Measurements from ENCODE around the gene NAV2. TPM values are rescaled to one million over a fixed set of nuclear protein-coding genes. Genes with fewer than 3 reads are reported as not detected.
"Not testable (repeated sequence)": the region's sequence is repeated elsewhere in the genome, so short reads cannot be mapped to it uniquely, and the experiment has no call there.

Gene NAV2
- polyA plus RNA-seq, 3 donors from 2014 or later, result 0.66 TPM; not detected in 2

DNA sequence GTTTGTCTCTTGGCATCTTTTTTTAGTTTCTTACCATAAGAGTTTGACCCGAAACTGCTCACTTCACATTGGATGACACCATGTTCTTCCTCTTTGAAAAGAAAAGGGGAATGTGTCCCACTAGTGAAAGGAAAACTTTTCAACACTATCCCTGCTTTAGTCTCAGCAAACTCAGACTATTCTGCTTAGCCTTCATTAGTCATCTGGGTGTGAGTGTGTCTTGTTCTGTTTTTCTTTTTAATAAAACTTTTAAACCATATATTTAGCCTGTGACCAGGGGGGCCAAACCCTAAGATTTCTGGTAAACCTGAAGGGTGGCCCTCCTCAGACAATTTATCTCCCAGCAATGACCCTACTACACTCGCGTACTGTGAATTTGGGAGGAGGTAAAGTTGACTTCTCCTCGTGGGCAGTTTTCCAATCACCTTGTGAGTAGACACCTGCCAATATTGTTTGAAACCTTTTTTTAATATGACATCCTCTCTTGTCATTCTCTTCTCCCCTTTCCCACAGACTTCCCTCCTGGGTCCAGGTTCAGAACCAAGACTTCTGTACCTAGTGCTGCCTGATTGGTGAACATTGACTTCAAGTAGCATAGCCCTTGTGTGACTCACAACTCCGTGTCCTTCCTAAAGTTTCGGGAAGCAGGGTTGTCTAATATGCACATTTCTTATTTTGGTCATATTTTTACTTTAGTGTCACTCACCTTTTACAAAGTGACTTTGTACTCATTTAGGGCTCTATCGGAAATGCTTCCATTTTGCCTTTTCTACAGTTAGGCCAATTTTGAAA lies 407.7 kb downstream of the NAV2 start:
- peaks cover 2 to 4% (median 2%) of the 10 kb centered on the region in 3 donors for H3K27me3 Mint-ChIP-seq (ENCODE audit: low read depth in 3 of 3)
- H3K27ac Mint-ChIP-seq, result no peak overlapping the region
- H3K4me3 Mint-ChIP-seq, result no peak overlapping the region
- DNase-seq, result no peak
- H3K36me3 Mint-ChIP-seq, result peaks cover 0 to 3% (median 0%) of the 10 kb centered on the region in 3 donors
- no peaks in the 10 kb centered on the region for H3K4me1 Mint-ChIP-seq
- no peaks in the 10 kb centered on the region for H3K9me3 Mint-ChIP-seq

DNA sequence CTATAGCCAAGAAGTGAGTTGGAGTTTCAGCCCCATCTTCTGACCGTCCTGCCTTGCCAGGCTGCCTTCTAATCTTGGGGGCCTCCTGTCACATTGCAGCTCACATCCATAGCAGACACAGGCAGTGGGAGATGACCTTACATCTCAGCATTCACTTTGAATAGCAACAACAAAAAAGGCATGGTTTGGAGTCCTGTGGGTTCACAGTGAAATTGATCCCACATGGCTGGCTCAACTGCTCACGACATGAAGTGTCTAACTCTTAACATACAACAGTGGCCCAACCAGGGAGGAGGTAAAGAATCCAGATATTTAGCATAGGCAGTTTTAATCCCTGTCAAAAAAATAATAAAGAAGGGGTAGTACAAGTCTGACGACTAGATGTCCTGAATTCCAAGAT lies 409.5 kb downstream of the NAV2 start:
- H3K36me3 Mint-ChIP-seq, result peaks cover 0 to 3% (median 0%) of the 10 kb centered on the region in 3 donors
- H3K9me3 Mint-ChIP-seq, result no peaks in the 10 kb centered on the region
- no peak overlapping the region for H3K27ac Mint-ChIP-seq
- H3K4me3 Mint-ChIP-seq, result no peak overlapping the region
- peaks cover 2 to 4% (median 4%) of the 10 kb centered on the region in 3 donors for H3K27me3 Mint-ChIP-seq (ENCODE audit: low read depth in 3 of 3)
- no peak for DNase-seq
- H3K4me1 Mint-ChIP-seq, result no peaks in the 10 kb centered on the region

DNA sequence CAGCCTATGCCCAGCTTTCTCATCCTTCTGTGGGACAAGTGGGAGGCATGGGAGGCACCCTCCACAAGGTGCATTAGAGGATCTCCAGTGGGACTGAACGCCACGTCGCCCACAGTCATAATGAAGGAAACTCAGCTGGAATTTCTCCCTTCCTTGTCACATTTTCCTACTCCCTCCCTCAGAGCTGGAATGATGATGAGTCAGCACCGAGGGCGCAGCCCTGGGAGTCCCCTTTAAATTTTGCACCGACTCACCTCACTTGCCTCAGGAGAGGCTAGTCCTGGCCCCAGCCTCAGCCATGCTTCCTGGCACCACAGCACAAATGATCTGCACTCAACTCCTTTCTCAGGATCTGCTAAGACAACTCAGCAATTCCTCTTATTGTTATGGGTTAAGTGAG lies 413.3 kb downstream of the NAV2 start:
- H3K4me3 Mint-ChIP-seq, result no peak overlapping the region
- no peaks in the 10 kb centered on the region for H3K36me3 Mint-ChIP-seq
- no peak overlapping the region for H3K27ac Mint-ChIP-seq
- no peaks in the 10 kb centered on the region for H3K4me1 Mint-ChIP-seq
- no peaks in the 10 kb centered on the region for H3K9me3 Mint-ChIP-seq
- peaks cover 0 to 9% (median 4%) of the 10 kb centered on the region in 3 donors for H3K27me3 Mint-ChIP-seq (ENCODE audit: low read depth in 3 of 3)
- no peak for DNase-seq

DNA sequence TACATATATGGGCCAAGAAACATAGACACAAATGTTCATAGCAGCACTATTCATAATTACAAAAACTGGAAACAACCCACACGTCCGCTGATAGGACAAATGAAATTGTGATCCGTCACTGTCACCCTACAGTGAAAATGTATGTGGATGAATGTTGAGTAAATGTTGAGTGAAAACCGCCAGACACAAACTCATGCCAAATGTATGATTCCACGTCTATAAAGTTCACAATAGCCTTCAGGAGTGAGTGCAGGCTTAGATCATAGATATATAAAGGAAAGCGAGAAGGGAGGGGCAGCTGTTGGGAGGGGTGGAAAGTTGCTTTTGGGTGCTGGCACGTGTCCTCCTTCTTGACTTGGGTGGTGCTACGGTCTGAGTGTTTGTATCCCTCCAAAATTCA lies 414.1 kb downstream of the NAV2 start:
- H3K27ac Mint-ChIP-seq, result no peak overlapping the region
- H3K4me3 Mint-ChIP-seq, result no peak overlapping the region
- peaks cover 1 to 3% of the 10 kb centered on the region in 2 donors for H3K4me1 Mint-ChIP-seq
- DNase-seq, result no peak
- no peaks in the 10 kb centered on the region for H3K36me3 Mint-ChIP-seq
- H3K9me3 Mint-ChIP-seq, result no peaks in the 10 kb centered on the region
- H3K27me3 Mint-ChIP-seq (ENCODE audit: low read depth in 3 of 3), result peaks cover 0 to 9% (median 2%) of the 10 kb centered on the region in 3 donors

DNA sequence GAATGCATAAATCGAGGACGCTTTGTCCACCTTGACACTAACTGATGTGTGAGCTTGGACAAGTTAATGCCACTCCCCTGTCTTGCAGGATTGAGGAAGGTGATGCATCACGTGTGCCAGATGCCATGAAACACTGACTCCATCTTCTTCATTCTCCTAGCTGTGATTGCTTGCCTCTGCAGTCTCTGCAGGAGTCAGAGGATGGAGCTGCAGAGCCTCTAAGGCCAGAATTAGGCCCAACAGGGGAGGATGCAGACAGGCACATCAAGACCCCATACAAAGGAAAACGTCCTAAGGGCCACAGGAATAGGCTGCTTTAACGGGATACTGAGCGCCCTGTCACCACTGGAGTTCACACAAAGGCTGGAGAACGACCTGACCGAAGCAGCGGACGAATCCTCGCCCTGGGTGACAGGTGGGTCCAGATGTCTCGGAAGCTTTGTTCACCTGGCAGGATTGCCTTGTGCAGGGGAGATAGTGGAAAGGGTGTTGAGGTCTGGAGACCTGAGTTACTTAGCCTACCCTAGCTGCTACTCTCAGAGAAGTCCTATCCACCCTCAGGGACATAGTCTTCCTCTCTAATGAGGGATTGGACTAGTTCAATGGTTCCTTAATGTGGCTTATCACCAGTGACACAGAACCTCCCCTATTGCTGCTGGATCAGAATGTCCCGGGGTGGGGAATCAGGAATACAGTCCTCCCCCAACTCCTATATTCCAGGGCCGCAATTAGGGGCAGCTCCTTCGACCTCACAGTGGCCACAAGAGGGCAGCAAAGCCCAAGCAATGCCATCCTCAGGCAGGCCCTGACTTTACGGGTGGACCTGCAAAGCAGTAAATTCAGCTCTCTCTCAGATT lies 415.3 kb downstream of the NAV2 start:
- Mint-ChIP-seq H3K4me1 (peaks cover 9 to 13% of the 10 kb centered on the region in 2 donors), H3K27me3 (ENCODE audit: low read depth in 3 of 3) (peaks cover 3 to 13% (median 3%) of the 10 kb centered on the region in 3 donors), H3K27ac (no peak overlapping the region), H3K36me3 (no peaks in the 10 kb centered on the region), H3K9me3 (no peaks in the 10 kb centered on the region), H3K4me3 (no peak overlapping the region)
- peak; percentile 37 to 55 (median 54) for DNase-seq

DNA sequence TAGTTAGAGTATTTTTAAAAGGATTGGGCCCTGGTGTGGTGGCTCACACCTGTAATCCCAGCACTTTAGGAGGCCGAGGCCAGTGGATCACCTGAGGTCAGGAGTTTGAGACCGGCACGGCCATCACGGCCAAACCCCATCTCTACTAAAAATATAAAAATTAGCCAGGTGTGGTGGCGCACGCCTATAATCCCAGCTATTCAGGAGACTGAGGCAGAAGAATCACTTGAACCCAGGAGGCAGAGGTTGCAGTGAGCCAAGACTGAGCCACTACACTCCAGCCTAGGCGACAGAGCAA lies 415.8 kb downstream of the NAV2 start:
- not testable (repeated sequence) for H3K36me3 Mint-ChIP-seq, DNase-seq, H3K27ac Mint-ChIP-seq, H3K4me3 Mint-ChIP-seq, H3K9me3 Mint-ChIP-seq
- Mint-ChIP-seq H3K27me3 (ENCODE audit: low read depth in 3 of 3) (peaks cover 3 to 13% (median 4%) of the 10 kb centered on the region in 3 donors), H3K4me1 (peaks cover 9 to 13% of the 10 kb centered on the region in 2 donors)

DNA sequence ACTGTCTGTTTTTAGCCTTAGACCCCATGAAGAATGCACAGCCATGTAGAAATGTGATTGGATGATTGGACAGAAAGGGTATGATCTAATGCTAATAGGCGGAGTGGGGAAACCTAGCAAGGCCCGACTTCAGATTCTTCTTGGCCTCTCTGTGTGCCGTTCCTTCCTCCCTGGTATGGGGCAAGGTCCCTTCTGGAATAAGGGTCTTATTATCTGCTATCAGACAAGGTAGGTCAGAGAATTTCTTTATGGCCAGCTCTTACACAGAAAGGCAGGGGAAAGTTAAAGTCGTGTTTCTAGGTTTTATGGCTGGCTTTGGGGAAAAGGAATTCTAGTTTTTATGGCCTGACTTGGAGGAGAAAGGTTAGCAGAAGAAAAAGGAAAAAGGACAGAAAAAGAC lies 417.0 kb downstream of the NAV2 start:
- no peak overlapping the region for H3K27ac Mint-ChIP-seq
- peaks cover 9 to 13% of the 10 kb centered on the region in 2 donors for H3K4me1 Mint-ChIP-seq
- no peaks in the 10 kb centered on the region for H3K9me3 Mint-ChIP-seq
- H3K36me3 Mint-ChIP-seq, result no peaks in the 10 kb centered on the region
- H3K27me3 Mint-ChIP-seq (ENCODE audit: low read depth in 3 of 3), result peaks cover 3 to 17% (median 5%) of the 10 kb centered on the region in 3 donors
- DNase-seq, result no peak
- no peak overlapping the region for H3K4me3 Mint-ChIP-seq

DNA sequence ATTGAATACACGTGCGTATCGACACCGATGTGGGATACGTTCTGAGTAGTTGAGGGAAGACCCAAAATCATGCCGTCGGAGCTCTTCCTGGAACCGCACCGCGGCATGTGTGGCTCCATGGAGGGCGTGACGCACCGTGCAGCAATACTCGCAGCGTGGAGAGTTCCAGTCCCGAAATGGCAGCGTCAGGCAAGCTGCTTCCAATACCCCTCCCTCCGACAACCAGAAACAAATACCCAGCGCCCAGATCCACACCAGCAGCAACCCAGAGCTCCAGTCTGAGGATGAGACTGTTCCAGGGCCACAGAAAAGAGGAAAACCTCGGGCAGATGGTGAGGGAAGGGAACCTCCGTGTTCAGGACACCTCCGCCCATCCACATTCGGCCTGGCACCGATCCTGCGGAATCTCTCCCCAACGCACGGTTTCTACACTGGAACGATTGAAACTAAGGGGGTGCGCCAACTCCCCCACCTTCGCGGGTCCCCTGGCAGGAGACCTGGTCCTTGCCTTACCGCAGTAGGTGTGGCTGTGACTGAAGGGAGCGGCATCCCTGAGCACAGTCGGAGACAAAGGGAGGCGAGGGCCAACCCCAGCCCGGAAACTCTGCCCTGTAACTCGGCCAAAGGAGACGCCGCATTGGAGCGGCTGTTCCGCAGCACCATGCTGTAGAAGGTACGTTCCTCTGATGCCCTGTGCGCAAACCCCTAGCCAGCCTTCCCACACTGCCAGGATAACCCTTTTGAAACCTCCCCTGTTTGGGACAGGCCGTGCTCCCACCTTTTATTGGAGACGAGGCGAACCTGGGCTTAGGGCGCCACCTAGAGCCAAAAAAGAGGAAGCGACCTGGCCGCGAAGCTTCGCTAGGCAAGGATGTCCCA lies 419.4 kb downstream of the NAV2 start:
- H3K27ac Mint-ChIP-seq, result no peak overlapping the region
- no peaks in the 10 kb centered on the region for H3K9me3 Mint-ChIP-seq
- H3K27me3 Mint-ChIP-seq (ENCODE audit: low read depth in 3 of 3), result peaks cover 3 to 16% (median 5%) of the 10 kb centered on the region in 3 donors
- DNase-seq, result peak; percentile 32 to 41 (median 40)
- H3K4me1 Mint-ChIP-seq, result peaks cover 9 to 13% of the 10 kb centered on the region in 2 donors
- no peaks in the 10 kb centered on the region for H3K36me3 Mint-ChIP-seq
- H3K4me3 Mint-ChIP-seq, result peak overlapping the region; percentile 57 to 69 (median 64)

DNA sequence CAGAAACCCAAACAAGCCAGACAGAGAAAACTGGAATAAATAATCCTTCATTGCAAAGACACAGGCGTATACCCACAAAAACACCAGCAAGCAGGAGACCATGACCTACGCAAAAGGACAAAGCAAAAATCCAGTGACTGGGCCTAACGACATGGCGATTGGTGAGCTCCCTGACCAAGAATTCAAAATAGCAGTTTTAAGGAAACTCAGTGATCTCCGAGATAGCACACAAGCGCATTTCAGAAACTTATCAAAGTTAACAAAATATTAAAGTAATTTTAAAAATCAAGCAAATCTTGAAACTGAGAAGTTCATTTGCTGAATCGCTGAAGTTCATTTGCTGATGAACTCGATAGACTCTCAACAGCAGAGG lies 420.0 kb downstream of the NAV2 start:
- H3K36me3 Mint-ChIP-seq, result no peaks in the 10 kb centered on the region
- no peaks in the 10 kb centered on the region for H3K9me3 Mint-ChIP-seq
- H3K4me3 Mint-ChIP-seq, result peak overlapping the region in 4 of 5 donors; percentile 57 to 69 (median 64)
- peaks cover 9 to 13% of the 10 kb centered on the region in 2 donors for H3K4me1 Mint-ChIP-seq
- peaks cover 3 to 16% (median 5%) of the 10 kb centered on the region in 3 donors for H3K27me3 Mint-ChIP-seq (ENCODE audit: low read depth in 3 of 3)
- no peak overlapping the region for H3K27ac Mint-ChIP-seq
- no peak for DNase-seq

DNA sequence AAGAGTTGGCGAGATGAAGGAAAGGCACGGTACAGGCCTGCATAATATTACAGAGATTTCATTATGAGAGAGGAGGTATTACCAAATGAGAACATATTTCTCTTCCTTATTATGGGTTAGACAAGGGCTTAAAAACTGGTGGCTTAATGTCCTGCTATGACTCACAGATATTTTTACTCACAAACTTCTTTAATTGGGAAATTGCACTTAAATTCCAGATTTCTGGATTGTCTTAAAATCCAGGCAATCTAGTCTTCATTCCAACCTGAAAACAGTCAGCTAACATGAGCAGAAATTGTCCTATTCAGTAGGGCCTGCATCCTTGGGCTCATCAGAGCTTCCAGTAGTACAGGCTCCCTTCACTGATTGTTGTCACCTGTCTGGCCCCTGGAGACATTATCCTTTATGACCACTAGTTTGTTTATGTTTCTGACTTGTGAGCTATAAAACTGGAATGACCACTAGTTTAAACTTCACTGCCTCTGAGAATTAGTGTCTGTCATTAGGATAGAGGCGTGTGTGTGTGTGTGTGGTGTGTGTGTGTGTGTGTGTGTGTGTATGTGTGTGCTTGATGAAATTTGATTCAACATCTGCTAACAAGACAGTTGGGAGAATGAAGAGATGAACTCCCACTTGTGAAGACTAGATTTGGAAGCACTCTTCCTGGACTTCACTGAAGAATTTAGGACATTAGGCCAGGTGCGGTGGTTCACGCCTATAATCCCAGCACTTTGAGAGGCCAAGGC lies 422.5 kb downstream of the NAV2 start:
- no peak overlapping the region for H3K4me3 Mint-ChIP-seq
- H3K9me3 Mint-ChIP-seq, result no peaks in the 10 kb centered on the region
- H3K36me3 Mint-ChIP-seq, result no peaks in the 10 kb centered on the region
- DNase-seq, result no peak
- H3K4me1 Mint-ChIP-seq, result peaks cover 9 to 13% of the 10 kb centered on the region in 2 donors
- H3K27me3 Mint-ChIP-seq (ENCODE audit: low read depth in 3 of 3), result peaks cover 5 to 19% (median 8%) of the 10 kb centered on the region in 3 donors
- H3K27ac Mint-ChIP-seq, result no peak overlapping the region

DNA sequence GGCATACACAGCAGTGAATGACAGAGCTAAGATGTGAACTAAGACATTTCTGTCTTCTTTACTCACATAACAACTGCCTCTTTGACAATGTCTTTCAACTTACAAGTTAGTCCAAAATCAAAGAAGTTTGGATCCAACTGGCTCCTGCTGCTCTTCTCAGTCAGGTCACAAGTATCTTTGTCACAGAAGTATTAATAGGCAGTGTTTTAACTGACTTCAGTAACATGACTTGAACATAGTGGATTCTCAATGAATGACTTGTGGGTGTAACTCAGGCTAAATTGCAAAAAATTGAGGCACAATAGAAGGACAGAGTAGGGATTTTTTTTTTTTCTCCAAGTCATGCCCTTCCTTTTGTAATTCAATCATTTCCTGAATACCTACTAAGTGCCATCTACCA lies 425.0 kb downstream of the NAV2 start:
- Mint-ChIP-seq H3K36me3 (no peaks in the 10 kb centered on the region), H3K9me3 (no peaks in the 10 kb centered on the region), H3K27me3 (ENCODE audit: low read depth in 3 of 3) (peaks cover 5 to 13% (median 8%) of the 10 kb centered on the region in 3 donors), H3K4me1 (peaks cover 0 to under 1% of the 10 kb centered on the region in 2 donors), H3K27ac (no peak overlapping the region), H3K4me3 (no peak overlapping the region)
- no peak for DNase-seq

DNA sequence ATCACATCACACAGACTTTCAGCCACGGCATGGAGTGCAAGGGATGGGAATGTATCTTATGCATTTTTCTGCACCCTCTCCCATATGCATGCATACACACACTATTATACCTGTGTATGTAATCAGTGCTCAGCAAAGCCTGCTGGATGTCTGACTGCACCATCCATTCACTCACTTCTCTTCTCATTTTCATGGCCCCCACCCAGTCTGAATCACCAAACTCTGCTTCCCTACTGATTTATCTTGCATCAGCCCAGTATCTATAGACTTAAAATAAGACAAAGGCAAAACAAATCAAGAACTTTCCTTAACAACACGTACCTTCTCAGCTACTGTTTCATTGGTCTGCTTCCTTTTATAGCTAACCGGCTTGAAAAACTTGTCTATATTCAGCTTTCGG lies 426.1 kb downstream of the NAV2 start:
- H3K9me3 Mint-ChIP-seq, result no peaks in the 10 kb centered on the region
- no peak for DNase-seq
- H3K27me3 Mint-ChIP-seq (ENCODE audit: low read depth in 3 of 3), result peaks cover 5 to 13% (median 6%) of the 10 kb centered on the region in 3 donors
- H3K36me3 Mint-ChIP-seq, result no peaks in the 10 kb centered on the region
- no peak overlapping the region for H3K4me3 Mint-ChIP-seq
- H3K4me1 Mint-ChIP-seq, result no peaks in the 10 kb centered on the region
- no peak overlapping the region for H3K27ac Mint-ChIP-seq

DNA sequence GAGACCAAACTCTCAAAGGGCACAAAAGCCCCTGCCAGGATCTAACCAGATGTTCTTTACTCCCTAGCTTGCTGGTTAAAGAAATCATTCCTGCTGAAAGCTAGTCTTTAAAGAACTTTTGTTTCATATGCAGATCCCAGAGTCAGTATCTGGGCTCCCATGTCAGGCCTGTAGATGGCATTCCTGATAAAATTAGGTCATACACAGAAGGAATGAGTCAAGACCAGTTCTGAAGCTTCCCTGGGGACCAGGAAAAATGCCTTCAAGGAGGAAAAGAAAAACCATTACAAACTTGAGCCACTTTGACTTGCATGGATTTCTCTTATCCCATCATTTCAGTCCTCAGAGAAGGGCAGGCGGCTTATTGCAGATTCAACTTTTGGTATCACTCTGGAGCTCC lies 441.7 kb downstream of the NAV2 start:
- peaks cover 0 to 9% (median 0%) of the 10 kb centered on the region in 3 donors for H3K36me3 Mint-ChIP-seq
- no peak overlapping the region for H3K4me3 Mint-ChIP-seq
- peaks cover 0 to 27% (median 2%) of the 10 kb centered on the region in 6 donors for H3K9me3 Mint-ChIP-seq
- no peak overlapping the region for H3K27ac Mint-ChIP-seq
- no peak for DNase-seq
- peaks cover 23 to 38% (median 37%) of the 10 kb centered on the region in 3 donors for H3K27me3 Mint-ChIP-seq (ENCODE audit: low read depth in 3 of 3)
- peaks cover 17 to 21% of the 10 kb centered on the region in 2 donors for H3K4me1 Mint-ChIP-seq
